ENCODE data around the gene RAD9A. TPM values are rescaled to one million over a fixed set of nuclear protein-coding genes. Genes with fewer than 3 reads are reported as not detected.

The RAD9A gene
- total RNA-seq, 1 donor from 2014 or later: 9.4 TPM

DNA sequence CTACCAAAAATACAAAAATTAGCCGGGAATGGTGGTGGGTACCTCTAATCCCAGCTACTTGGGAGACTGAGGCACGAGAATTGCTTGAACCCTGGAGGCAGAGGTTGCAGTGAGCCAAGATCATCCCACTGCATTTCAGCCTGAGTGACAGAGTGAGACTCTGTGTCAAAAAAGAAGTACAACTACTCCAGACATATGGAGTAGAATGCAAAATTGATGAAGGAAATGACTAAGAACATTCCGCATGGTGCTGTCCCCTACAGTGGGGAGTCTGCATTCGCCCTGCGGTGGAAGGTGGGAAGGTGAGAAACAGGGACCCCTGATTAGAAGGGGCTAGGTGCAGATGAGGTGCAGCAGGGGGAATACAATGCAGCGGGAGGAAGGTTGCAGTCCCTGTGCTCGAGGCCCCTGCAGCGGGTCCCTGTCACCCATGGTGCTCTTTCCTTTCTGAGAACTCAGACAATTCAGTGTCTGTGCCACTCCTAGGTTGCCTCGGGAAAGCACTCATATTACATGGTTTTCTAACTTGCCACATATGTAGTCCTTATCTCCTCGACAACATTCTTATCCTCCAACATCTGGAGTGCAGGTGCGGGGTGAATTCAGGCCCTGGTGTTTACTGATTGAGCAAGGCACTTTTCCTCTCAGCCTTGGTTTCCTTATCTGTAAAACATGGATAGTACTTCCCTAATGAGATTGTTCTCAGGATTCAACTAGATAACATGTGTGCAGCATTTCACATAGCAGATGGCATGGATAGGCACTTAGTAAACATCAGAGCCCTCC is 43.6 kb upstream of the RAD9A start:
- DNase-seq (ENCODE audit: low read depth) (peak; percentile 52), FAIRE-seq (no peak)
- H3K4me3 ChIP-seq (ENCODE audit: insufficient read depth, low read depth, low read length): no peak overlapping the region
- H3K4me1 ChIP-seq (ENCODE audit: insufficient read depth, low read length): peaks cover 32% of the 10 kb centered on the region
- H4K20me1 ChIP-seq (ENCODE audit: insufficient read depth, low read length): peaks cover 22% of the 10 kb centered on the region
- no peaks in the 10 kb centered on the region for H3K27me3 Mint-ChIP-seq (ENCODE audit: low read depth, unreplicated experiment)
- TF ChIP-seq EZH2 (IDR thresholded peaks at IDR 0.05; ENCODE audit: insufficient read depth, low read length): no peak
- TF ChIP-seq, protein P1, sequence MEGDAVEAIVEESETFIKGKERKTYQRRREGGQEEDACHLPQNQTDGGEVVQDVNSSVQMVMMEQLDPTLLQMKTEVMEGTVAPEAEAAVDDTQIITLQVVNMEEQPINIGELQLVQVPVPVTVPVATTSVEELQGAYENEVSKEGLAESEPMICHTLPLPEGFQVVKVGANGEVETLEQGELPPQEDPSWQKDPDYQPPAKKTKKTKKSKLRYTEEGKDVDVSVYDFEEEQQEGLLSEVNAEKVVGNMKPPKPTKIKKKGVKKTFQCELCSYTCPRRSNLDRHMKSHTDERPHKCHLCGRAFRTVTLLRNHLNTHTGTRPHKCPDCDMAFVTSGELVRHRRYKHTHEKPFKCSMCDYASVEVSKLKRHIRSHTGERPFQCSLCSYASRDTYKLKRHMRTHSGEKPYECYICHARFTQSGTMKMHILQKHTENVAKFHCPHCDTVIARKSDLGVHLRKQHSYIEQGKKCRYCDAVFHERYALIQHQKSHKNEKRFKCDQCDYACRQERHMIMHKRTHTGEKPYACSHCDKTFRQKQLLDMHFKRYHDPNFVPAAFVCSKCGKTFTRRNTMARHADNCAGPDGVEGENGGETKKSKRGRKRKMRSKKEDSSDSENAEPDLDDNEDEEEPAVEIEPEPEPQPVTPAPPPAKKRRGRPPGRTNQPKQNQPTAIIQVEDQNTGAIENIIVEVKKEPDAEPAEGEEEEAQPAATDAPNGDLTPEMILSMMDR (IDR thresholded peaks at IDR 0.05; ENCODE audit: insufficient read depth, low read depth, low read length): no peak
- no peaks in the 10 kb centered on the region for H3K36me3 Mint-ChIP-seq (ENCODE audit: low read depth, unreplicated experiment)
- no peaks in the 10 kb centered on the region for H3K27me3 ChIP-seq (ENCODE audit: insufficient read depth, low read length)
- H3K4me3 Mint-ChIP-seq (ENCODE audit: unreplicated experiment): peak overlapping the region; percentile 57
- peak overlapping the region; percentile 68 for H3K4me2 ChIP-seq (ENCODE audit: low read length)
- H2AFZ ChIP-seq (ENCODE audit: low read depth, low read length): no peak overlapping the region
- H3K9me3 Mint-ChIP-seq (ENCODE audit: unreplicated experiment): no peaks in the 10 kb centered on the region
- peaks cover 27% of the 10 kb centered on the region for H3K4me1 Mint-ChIP-seq (ENCODE audit: low read depth, unreplicated experiment)
- H3K9ac ChIP-seq (ENCODE audit: low read length): no peak overlapping the region
- no peaks in the 10 kb centered on the region for H3K36me3 ChIP-seq (ENCODE audit: insufficient read depth, low read length)
- no peaks in the 10 kb centered on the region for H3K9me3 ChIP-seq (ENCODE audit: insufficient read depth, low read depth, low read length)
- H3K79me2 ChIP-seq (ENCODE audit: insufficient read depth, low read length): peaks cover 15% of the 10 kb centered on the region
- H3K27ac ChIP-seq (ENCODE audit: low read depth, low read length): no peak overlapping the region
- no peak overlapping the region for H3K27ac Mint-ChIP-seq (ENCODE audit: unreplicated experiment)

DNA sequence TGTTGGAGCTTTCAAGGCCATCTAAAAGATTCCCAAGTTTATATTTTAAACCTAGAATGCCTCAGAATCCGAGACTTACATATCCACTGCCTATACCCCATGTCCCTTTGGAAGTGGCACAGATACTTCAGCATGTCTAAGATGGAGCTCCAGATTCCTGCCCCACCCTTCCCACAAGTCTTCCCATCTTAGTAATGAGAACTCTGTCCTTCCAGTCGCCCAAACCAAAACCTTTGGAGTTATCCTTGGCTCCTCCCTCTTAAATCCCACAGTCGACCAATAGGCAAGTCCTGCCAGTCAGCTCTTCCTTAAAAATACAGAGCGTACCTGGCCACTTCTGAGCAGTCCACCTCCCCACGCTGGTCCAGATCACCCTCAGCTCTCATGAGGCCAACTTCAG is 42.8 kb upstream of the RAD9A start:
- Mint-ChIP-seq H3K27ac (ENCODE audit: unreplicated experiment) (peak overlapping the region; percentile 60), H3K36me3 (ENCODE audit: low read depth, unreplicated experiment) (no peaks in the 10 kb centered on the region), H3K27me3 (ENCODE audit: low read depth, unreplicated experiment) (no peaks in the 10 kb centered on the region), H3K9me3 (ENCODE audit: unreplicated experiment) (no peaks in the 10 kb centered on the region), H3K4me1 (ENCODE audit: low read depth, unreplicated experiment) (peaks cover 29% of the 10 kb centered on the region), H3K4me3 (ENCODE audit: unreplicated experiment) (peak overlapping the region; percentile 46)
- Histone ChIP-seq H4K20me1 (ENCODE audit: insufficient read depth, low read length) (peaks cover 22% of the 10 kb centered on the region), H3K4me2 (ENCODE audit: low read length) (no peak overlapping the region), H3K27ac (ENCODE audit: low read depth, low read length) (no peak overlapping the region), H3K27me3 (ENCODE audit: insufficient read depth, low read length) (no peaks in the 10 kb centered on the region), H3K79me2 (ENCODE audit: insufficient read depth, low read length) (peaks cover 16% of the 10 kb centered on the region), H3K36me3 (ENCODE audit: insufficient read depth, low read length) (no peaks in the 10 kb centered on the region), H2AFZ (ENCODE audit: low read depth, low read length) (no peak overlapping the region), H3K4me1 (ENCODE audit: insufficient read depth, low read length) (peaks cover 36% of the 10 kb centered on the region), H3K9ac (ENCODE audit: low read length) (no peak overlapping the region), H3K9me3 (ENCODE audit: insufficient read depth, low read depth, low read length) (no peaks in the 10 kb centered on the region), H3K4me3 (ENCODE audit: insufficient read depth, low read depth, low read length) (no peak overlapping the region)
- DNase-seq (ENCODE audit: low read depth) (no peak), FAIRE-seq (no peak)
- TF ChIP-seq, protein P1 (IDR thresholded peaks at IDR 0.05; ENCODE audit: insufficient read depth, low read depth, low read length): no peak
- no peak for TF ChIP-seq EZH2 (IDR thresholded peaks at IDR 0.05; ENCODE audit: insufficient read depth, low read length)

DNA sequence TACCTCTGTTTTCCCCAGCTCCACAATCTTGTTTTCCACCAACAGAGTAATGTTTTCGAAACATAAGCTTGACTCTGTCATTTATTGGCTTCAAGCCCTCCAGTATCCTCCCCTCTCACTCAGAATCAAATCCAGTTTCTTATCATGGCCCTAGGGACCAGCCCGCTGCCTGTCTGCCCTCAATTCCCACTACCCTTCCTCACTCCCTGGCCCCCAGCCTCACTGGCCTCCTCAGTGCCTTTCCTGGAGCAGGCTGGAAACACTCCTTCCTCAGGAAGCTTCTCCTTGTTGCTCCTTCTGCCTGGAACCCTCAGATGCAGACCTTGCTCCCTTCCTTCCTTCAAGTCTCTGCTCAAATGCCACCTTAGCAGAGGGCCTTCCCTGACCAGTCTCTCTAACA is 42.3 kb upstream of the RAD9A start:
- Histone ChIP-seq H3K27ac (ENCODE audit: low read depth, low read length) (no peak overlapping the region), H4K20me1 (ENCODE audit: insufficient read depth, low read length) (peaks cover 22% of the 10 kb centered on the region), H3K79me2 (ENCODE audit: insufficient read depth, low read length) (peaks cover 16% of the 10 kb centered on the region), H3K27me3 (ENCODE audit: insufficient read depth, low read length) (no peaks in the 10 kb centered on the region), H3K4me2 (ENCODE audit: low read length) (no peak overlapping the region), H3K36me3 (ENCODE audit: insufficient read depth, low read length) (no peaks in the 10 kb centered on the region), H3K9ac (ENCODE audit: low read length) (no peak overlapping the region), H3K4me3 (ENCODE audit: insufficient read depth, low read depth, low read length) (no peak overlapping the region), H2AFZ (ENCODE audit: low read depth, low read length) (no peak overlapping the region), H3K4me1 (ENCODE audit: insufficient read depth, low read length) (peaks cover 41% of the 10 kb centered on the region), H3K9me3 (ENCODE audit: insufficient read depth, low read depth, low read length) (no peaks in the 10 kb centered on the region)
- DNase-seq (ENCODE audit: low read depth) (no peak), FAIRE-seq (no peak)
- peak overlapping the region; percentile 50 for H3K4me3 Mint-ChIP-seq (ENCODE audit: unreplicated experiment)
- no peaks in the 10 kb centered on the region for H3K36me3 Mint-ChIP-seq (ENCODE audit: low read depth, unreplicated experiment)
- no peaks in the 10 kb centered on the region for H3K27me3 Mint-ChIP-seq (ENCODE audit: low read depth, unreplicated experiment)
- no peak for TF ChIP-seq EZH2 (IDR thresholded peaks at IDR 0.05; ENCODE audit: insufficient read depth, low read length)
- TF ChIP-seq, protein P1 (IDR thresholded peaks at IDR 0.05; ENCODE audit: insufficient read depth, low read depth, low read length): no peak
- no peaks in the 10 kb centered on the region for H3K9me3 Mint-ChIP-seq (ENCODE audit: unreplicated experiment)
- H3K4me1 Mint-ChIP-seq (ENCODE audit: low read depth, unreplicated experiment): peaks cover 34% of the 10 kb centered on the region
- peak overlapping the region; percentile 60 for H3K27ac Mint-ChIP-seq (ENCODE audit: unreplicated experiment)

All from astrocyte (in vitro differentiated cells and primary cell).